Activated CD4-positive, alpha-beta T cell treated with anti-CD3 and anti-CD28 coated beads, Interleukin-2, Interleukin-4, amounts not matched to agents 100 ng/mL and 50 ng/mL, durations not matched to agents 16 hours and 8 hours (primary cell): ENCODE results near the gene RASA3.
"Not testable (repeated sequence)": the region's sequence is repeated elsewhere in the genome, so short reads cannot be mapped to it uniquely, and the experiment has no call there.

ENCODE experiments used
- DNase-seq: peaks from one replicate; pipeline ENCODE4 v3.0.0-alpha.2; 2020; ENCODE audit warnings: low spot score

RASA3 gene

GRCh38 chr13:114142137-114142550 lies 9.7 kb upstream of the RASA3 start:
- no peak for DNase-seq

- DNase-seq, result no peak
Measured at GRCh38 chr13:114141261-114141996, 9.0 kb upstream of the RASA3 start.

GRCh38 chr13:114140906-114141250 lies 8.5 kb upstream of the RASA3 start:
- no peak for DNase-seq

GRCh38 chr13:114140131-114140905 lies 7.9 kb upstream of the RASA3 start:
- no peak for DNase-seq

- no peak for DNase-seq
Measured at GRCh38 chr13:114136576-114136975, 4.2 kb upstream of the RASA3 start.

- DNase-seq, result no peak
Measured at GRCh38 chr13:114135731-114136171, 3.3 kb upstream of the RASA3 start.

- no peak for DNase-seq
Measured at GRCh38 chr13:114134944-114135610, 2.7 kb upstream of the RASA3 start.

GRCh38 chr13:114134111-114134943 lies 1.9 kb upstream of the RASA3 start:
- DNase-seq, result no peak

- not testable (repeated sequence) for DNase-seq
Measured at GRCh38 chr13:114133552-114133951, 1.1 kb upstream of the RASA3 start.

- DNase-seq, result not testable (repeated sequence)
Measured at GRCh38 chr13:114133126-114133525, 703 bp upstream of the RASA3 start.

GRCh38 chr13:114131583-114132418 lies 622 bp downstream of the RASA3 start:
- DNase-seq, result no peak

GRCh38 chr13:114130837-114131582 lies 1.4 kb downstream of the RASA3 start:
- peak; percentile 71 for DNase-seq

- no peak for DNase-seq
Measured at GRCh38 chr13:114130131-114130836, 2.1 kb downstream of the RASA3 start.

- no peak for DNase-seq
Measured at GRCh38 chr13:114129649-114130062, 2.8 kb downstream of the RASA3 start.

GRCh38 chr13:114128624-114129522 lies 3.5 kb downstream of the RASA3 start:
- peak; percentile 86 for DNase-seq

GRCh38 chr13:114128348-114128623 lies 4.1 kb downstream of the RASA3 start:
- DNase-seq, result no peak

- DNase-seq, result no peak
Measured at GRCh38 chr13:114127473-114128347, 4.7 kb downstream of the RASA3 start.
